Left renal cortex interstitium (tissue), 4 donors: Measurements from ENCODE around the gene SH2B3. TPM values are rescaled to one million over a fixed set of nuclear protein-coding genes. Genes with fewer than 3 reads are reported as not detected.

Experiments used
- DNase-seq, 4 donors: peaks; one replicate each; pipeline ENCODE4 v3.0.0-alpha.2; 2013; ENCODE audit warnings: low read depth in 4 of 4, low spot score in 2 of 4, missing footprints in 1 of 4
- polyA plus RNA-seq, 4 donors: library from polyadenylated mRNA; unstranded; fragments of 120-200 nt; gene quantifications; one replicate each; pipeline ENCODE4 v1.2.1, GENCODE V29; 2013; ENCODE audit not compliant: insufficient read length in 4 of 4

SH2B3 gene
- polyA plus RNA-seq, 4 donors = 16.6 to 19.3 (median 17.8) TPM

DNA sequence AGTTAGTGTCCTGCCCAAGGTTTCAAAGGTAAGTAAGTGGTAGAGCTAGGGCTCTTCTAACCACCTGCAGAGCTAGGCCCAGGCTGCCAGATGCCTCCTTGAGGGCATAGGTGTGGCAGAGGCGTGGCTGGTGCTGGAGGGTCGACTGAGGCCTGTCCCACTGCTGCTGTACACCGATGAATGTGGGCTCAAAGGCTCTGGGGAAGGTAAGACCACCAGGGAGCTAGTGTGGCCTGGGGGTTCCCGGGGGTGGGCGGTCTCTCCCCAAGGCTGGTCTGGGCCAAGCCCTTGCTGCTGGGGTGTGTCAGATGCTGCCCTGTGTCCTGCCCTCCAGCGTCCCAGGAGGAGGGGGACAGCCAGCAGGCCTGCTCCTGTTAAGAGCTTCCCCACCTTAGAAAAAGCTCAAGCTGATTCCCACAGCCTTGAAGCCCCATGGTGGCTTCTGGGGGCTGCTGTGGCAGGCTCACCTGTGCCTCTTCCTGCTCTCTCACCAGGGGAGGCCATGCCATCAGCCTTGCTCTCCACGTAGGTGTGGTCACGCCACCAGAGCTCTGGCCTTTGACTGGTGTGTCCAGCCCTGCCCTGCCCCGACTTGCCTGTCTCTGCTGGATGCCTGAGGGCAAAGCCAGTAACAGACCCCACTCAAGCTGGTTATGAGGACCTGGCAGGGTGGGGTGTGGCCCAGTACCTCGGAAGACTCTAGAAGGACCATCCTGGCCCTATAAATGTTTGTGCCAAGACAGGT, 36.8 kb downstream of the SH2B3 start:
- DNase-seq = no peak

DNA sequence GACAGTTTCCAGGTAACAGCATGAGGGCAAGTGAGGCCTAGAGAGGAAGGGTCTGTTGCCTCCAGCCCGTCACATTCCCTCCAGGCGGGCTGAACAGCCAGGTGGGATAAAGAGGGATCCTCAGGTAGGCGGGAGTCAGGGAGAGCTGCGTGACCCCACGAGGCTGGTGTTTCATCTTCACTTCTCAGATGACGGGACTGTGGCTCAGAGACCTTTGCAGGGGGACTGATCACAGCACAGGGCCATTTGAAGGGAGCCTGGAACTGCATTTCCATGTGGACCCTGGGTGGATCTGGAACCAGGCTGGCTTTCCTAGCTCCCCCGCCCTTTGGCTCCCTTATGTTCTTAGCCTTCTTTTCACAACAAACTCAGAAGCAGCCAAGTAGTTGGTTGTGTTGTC, 37.4 kb downstream of the SH2B3 start:
- no peak for DNase-seq

DNA sequence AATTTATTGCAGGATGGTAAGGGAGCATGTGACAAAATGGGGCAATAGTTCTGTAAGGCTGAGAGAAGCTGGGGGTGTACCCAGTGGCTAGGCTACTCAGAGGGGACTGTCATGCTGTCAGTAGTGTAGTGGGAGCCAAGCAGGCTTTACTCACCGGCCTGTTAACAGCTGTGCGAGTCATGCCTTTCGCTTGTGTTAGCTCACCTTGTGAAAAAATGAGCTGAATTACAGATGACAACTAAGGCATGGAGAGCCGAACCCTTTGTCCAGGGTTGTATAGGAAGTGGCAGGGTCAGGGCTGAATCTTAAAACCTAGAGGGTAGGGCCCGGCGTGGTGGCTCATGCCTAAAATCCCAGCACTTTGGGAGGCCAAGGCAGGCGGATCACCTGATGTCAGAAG, 37.9 kb downstream of the SH2B3 start:
- no peak for DNase-seq

DNA sequence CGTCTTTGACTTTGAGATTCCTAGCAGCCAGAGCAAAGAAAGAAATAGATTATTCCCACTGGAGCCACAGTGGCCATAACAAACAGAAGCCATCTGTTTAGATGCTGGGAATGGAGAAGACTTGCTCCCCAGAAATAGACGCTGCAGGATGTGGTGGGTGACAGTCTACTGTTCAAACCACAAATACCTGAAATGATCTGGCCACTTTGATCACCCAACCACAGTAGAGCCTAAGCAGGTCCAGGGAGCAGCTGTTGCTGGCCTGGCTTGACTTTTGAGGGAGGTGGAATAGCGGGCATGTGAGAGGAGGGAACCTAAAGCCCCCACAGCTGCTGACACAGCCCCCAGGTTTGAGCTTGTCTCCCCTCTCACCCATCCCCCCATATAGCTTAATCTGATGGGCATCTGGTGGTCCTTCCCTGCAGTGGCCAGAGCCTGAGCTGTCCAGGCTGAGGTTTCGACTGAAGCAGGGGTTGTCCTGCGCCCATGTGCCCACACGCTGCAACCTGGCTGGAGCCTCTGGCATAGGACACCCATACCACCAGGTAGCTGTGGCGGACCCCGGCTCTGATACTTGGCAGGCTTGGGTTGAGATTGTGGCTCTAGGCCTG, 38.7 kb downstream of the SH2B3 start:
- DNase-seq = no peak

DNA sequence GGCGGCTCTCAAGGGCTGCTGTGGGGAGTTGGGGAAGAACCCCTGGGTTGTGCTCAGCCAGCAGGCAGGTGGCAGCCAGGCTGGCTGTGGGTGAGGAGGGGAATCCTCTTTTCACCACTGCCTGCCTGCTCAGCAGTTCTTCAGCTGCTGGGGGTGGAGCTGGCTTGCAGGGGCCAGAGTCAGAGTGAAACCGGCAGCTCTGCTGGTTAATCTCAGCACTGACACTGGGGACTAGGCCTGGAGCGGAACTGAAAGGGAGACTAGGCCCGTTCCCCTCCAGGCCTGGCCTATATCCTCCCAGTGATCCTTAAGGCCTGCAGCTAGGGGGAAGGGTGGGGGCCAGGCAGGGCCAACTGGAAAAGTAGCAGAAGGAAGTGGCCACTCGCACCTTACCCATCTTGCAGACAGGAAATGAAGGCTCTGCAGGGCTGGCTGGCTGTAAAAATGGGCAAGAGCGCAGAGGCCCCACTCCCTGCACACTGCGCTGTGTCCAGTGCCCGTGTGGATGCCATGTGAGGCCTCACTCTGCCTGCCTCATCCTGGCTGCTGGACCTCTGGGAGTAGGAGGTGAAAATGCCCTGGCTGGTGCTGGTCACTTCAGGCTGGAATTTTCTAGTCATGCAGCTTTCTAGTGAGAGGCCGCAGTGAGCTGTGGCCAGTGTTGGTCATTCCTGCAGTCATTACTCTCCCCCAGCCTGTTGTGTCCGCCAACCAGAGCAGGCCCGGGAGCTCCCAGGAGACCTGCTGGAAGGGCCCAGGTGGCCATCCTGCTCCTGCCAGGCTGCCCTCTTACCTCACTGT, 39.4 kb downstream of the SH2B3 start:
- DNase-seq = no peak

DNA sequence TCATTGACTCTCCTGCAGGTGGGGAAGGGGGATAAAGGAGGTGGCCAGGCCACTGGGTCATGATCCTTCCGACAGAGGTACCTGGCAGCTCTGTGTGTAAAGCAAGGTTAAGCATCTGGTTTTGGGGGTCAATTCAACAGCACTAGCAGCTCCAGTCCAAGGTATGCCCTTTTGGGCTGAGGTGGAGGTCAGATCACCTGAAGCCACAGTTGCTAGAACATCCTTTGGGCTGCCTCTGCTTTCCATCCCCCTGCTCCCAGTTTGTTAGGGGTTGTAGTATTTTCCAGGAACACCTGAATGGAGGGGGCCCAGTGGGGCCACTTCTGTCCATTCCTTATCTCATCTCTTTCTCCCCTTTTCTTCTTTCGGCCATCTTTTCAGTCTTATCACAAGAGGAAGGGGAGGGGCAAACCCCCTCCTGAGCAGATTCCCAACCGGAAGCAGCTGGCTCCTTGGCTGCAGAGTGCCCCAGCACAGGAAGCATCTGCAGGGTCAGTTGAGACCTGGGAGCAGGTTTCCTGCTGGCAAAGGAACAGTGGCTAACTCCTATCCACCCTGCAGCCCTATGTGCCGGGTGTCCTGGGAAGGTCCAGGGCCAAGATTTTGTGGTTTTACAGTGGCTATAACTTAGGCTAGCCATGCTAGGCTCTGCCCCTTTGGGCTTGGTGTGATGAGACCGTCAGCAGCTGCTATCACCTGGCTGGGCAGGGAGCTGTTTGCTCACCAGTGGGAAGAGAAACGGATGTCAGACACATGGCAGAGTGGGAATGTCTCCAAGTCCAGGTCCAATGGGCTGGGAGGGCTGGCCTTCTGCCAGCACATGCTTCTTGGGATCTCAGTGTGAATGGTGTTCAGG, 40.2 kb downstream of the SH2B3 start:
- no peak for DNase-seq

DNA sequence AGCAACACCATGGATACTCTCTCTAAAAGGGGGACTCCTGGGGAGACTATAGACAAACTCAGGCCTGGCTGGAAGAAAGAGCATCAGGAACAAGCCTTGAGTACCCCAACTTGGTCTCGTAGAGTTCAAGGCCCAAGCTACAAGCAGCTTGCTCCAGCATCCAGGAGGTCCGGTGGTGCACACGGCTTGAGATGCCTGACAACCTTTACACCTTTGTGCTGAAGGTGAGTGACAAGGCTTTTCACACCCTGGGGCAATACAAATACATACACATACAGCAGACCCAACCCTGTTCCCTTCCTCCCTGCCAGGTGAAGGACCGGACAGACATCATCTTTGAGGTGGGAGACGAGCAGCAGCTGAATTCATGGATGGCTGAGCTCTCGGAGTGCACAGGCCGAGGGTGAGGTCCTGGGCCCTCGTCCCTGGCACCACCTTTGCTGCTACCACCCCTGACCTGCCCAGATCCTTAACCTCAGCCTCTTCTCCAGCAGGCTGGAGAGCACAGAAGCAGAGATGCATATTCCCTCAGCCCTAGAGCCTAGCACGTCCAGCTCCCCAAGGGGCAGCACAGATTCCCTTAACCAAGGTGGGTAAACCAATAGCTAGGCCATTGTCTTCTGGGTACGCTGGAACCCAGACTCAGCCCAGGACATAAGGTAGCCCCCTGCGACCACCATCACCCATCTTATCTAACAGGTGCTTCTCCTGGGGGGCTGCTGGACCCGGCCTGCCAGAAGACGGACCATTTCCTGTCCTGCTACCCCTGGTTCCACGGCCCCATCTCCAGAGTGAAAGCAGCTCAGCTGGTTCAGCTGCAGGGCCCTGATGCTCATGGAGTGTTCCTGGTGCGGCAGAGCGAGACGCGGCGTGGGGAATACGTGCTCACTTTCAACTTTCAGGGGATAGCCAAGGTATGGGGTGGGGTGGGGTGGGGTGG, 41.2 kb downstream of the SH2B3 start:
- no peak for DNase-seq

DNA sequence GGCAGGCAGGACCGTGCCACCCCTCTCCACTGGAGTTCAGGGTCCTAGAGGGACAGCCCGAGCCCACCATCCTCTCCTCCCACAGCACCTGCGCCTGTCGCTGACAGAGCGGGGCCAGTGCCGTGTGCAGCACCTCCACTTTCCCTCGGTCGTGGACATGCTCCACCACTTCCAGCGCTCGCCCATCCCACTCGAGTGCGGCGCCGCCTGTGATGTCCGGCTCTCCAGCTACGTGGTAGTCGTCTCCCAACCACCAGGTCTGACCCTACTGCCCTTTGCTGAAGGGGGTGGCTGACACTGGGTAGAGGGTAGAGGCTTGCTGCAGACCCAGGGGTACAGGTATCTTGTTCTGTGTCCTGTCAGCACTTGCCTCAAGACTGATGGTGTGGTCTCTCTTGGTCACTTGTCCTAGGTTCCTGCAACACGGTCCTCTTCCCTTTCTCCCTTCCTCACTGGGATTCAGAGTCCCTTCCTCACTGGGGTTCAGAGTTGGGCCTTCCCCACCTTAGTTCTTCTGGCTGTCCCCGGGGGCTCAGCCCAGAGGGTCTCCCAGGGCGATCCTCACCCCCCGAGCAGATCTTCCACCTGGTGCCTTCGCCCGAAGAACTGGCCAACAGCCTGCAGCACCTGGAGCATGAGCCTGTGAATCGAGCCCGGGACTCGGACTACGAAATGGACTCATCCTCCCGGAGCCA, 42.0 kb downstream of the SH2B3 start:
- no peak for DNase-seq

DNA sequence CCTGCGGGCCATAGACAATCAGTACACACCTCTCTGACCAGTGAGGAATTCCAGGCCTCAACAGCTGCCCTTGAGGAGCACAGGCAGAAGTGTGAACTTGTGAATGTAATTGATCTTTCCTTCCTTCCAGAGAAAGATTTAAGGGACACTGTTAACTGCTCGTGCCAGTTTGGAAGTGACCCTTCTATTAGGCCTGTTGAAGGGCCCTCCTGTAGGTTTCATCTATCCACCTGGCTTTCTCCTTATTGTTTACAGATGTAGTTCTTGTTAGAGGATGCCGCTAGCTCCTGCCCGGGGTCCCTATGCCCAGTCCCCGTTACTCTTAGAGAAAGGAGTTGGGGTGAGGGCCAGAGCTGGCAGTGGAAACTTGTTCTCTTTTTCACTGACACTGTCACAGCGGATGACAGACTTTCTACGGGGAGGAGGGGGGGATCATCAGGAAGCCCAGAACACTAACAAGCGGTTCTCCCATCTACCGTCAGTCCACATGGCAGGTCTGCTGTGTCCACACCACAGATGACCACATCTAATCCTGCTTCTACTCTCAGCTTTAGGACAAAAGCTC, 42.6 kb downstream of the SH2B3 start:
- no peak for DNase-seq

DNA sequence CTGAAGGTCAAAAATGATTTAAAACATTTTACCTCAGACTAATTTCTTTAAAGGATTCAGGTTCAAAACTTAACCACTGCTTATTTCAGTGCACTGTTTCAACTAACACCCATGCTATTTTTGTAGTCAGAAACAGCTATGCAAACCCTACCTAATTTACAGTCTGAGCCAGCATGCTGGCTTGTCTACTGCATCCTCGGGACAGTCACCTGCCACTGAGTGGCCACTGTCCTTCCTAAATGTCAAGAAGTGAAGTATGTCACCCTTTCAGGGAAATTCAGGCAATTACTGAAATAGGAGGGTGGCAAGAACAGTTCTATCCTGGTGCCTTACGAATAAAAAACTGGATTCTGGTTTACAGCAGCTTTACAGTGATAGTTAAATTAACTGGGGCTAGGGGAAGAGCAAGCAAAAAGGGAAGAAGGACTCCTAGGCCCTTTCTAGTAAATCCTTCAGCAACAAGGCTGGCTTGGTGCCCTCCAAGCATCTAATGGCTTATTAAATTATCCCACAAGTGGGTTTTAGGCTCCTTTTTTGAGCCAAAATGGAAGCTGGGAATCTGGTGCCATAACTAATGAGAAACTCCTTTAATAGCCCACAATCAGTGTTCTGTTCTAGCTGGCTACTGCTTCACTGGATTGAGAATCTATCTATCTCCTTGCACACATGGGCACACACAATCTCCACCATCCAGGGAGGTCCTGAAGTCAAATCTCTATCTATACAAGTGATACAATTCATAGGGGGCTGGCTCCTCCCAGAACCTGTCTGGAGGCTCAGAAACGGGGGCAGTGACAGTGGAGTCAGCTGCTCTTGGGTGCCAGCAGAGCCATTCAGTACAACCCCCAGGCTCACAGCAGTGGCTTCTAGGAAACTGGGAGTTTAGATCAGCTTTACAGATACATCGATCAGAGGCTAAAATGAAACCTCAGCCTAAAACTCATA, 43.4 kb downstream of the SH2B3 start:
- no peak for DNase-seq

DNA sequence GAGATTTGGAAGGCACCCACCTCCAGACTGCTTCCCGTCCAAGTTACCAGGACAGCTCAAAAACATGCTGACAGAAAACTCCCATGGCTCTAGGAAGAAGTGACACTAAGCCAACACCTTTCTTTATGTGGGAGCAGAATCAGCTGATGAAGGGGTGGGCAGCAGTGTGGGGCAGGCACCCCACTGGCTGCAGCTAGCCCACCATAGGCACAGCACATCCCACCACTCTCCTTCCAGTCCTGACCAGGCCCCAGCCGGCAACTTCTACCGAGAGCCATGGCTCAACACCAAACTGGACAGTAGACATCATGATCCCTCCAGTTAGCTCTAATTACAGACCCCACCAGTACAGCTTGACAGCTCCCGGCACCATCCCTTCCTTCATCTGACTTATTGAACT, 45.0 kb downstream of the SH2B3 start:
- no peak for DNase-seq

DNA sequence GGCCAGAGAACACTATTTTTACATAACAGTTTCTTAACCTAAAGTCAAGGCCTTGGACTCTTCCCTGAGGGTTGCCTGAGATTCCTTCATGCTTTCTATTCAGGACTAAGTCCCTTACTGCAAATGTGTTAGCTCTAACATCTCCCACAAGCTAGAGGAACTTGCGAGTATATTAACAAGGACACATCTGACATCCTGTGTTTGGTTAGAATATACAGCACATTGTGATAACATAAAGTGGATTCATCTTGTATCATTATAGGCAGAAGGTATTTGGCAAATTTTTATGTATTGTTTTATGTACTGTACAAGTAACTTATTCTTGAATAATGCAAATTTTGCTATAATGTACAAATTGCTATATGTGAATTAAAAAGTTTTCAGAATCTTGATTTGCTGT, 45.5 kb downstream of the SH2B3 start:
- DNase-seq = no peak

DNA sequence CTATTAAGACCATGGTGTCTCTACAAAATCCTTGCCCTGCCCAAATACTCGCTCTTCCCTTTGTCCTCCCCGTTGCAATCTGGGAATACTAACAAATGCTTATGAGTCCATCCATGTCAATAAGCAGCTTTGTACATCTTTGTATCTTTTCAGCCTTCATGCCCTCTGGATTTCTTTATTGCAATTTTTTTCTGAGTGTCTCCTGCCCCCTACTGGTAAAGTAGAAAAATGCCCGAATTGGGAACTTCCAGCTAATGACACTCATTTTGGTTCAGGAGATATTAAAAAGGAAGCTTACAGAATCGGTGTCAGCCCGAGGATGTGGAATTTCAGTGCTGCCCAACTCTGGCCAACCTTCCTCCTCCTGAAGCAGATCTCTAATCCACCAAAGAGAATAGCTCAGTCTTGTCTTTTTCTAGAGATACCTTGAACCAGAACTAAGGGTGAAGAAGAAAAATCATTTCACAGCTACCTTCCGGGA, 46.0 kb downstream of the SH2B3 start:
- DNase-seq = no peak

DNA sequence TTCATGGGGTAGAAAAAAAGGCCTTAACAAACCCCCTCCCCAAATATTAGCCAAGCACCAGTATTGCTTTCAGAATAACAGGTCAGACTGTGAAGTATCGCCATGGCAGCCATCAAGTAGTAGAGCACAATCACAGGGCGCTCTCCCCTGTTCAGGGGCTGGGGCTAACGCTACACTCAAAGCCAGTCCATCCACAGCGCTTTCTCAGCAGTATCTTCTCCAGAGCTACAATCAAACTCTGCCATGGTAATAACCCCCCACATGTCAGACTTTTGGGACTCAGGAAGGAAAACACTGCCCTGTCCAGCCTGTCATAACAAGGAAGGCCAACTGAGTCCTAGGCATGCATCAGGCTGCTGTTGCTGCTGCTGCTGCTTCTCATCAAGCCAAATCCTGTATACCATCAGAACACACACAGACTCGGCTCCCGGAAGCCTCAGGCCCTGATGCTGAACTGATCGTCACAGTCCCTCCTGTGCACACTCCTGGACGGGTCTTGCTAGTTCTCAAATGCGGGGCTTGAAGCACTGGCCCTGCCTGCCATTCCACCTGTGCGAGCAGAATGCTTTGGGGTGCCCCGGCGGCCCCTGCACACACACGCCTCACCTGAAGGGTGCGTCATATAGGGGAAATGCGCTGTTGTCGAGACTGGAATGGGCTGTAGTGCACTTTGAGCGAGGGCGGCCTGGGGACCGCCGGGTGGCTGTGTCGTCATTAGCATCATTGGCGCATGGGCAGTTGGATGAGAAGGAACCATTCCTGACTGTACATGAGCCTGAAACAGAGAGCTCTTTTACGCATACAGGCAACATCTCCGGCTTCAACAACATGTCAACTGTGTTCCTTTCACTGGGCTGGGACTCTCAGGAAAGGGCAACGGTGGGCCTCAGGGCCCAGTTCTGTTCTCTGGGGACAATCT, 47.6 kb downstream of the SH2B3 start:
- DNase-seq = no peak

DNA sequence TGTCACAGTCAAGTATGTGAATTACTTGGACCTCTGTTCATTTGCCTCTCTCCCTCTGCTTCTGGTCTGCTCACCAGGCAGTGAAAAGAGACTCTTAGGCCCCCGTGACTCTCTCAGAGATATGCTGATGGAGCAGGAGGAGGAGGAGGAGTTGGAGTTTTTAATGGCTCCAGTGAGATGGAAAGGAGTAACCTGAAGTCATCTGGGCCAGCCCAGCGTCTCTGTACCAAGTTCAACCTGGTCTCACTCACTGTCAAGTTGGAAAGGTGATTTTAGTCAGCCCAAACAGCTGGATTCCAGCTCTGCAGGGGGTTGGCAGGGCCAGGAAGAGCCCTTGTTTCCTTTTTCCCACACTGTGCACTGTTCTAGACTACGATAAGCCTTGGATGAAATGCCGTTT, 48.6 kb downstream of the SH2B3 start:
- no peak for DNase-seq

DNA sequence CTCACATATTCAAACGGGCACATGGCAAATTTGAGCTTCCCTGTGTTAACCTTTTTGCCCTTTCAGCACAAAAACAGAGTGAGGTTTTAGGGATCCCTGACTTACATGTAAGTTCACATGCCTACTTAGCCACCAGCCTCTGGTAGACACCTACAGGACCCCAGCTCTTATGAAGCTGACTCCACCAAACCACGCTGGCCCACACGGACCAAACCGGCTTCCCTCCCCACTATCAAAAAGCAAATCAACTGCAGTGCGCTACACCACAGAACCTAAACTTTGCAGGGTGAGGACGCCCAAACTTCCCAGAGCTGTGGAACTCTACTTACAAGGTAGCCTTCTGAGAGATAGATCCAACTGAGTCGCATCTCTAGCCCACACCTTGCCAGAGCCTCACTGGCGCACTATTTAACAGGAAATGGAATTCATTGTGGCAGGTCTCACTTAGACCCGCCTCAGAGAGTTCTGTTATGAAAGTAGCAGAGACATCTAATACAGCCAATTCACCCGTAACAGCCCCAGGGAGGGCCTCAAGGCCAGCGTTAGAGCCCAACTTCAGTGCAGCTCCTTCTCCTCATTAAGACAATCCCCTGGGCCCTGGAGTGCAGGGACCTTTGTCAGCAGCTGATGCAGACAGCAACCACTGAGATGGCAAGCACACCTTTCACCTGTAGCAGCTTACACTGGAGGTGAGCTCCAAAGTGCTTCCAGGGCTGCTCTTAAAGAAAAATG, 49.2 kb downstream of the SH2B3 start:
- no peak for DNase-seq
